HEK293T (cell line): ENCODE data around the gene MYO7B.

Source experiments
- FOXA1 ChIP-seq: fragments of 450-650 bp; IDR thresholded peaks from 2 replicates; pipeline ENCODE4 v1.6.1; 2016; ENCODE audit warnings: mild to moderate bottlenecking
- NFRKB ChIP-seq: fragments of 450-650 bp; IDR thresholded peaks from 2 replicates; pipeline ENCODE4 v1.6.1; 2016; ENCODE audit warnings: mild to moderate bottlenecking, moderate library complexity
- ZNF384 ChIP-seq: fragments of 450-650 bp; IDR thresholded peaks from 2 replicates; pipeline ENCODE4 v1.6.1; 2016

DNA sequence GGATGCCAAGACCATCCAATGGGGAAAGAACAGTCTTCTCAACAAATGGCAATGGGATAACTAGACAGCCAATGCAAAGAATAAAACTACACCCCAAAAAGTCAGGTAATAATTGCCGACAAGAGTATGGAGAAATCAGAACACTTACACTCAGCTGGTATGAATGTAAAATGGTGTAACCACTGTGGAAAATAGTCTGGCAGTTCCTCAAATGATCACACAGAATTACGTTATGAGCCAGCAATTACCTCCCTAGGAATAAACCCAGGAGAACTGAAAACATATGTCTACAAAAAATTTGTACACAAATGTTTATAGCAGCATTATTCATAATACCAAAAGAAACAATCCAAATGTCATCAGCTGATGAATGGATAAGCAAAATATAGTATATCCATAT lies 18.0 kb upstream of the MYO7B start:
- no peak for TF ChIP-seq NFRKB
- no peak for TF ChIP-seq FOXA1
- no peak for TF ChIP-seq ZNF384
